Type B pancreatic cell (in vitro differentiated cells): Measurements from ENCODE around the gene PARD3. TPM values are rescaled to one million over a fixed set of nuclear protein-coding genes. Genes with fewer than 3 reads are reported as not detected.

ENCODE experiments used
- DNase-seq: peaks from one replicate; pipeline ENCODE4 v3.0.0; 2021; ENCODE audit warnings: mixed read lengths; ENCODE audit not compliant: unreplicated experiment; ENCODE audit errors: extremely low spot score
- H3K27ac Mint-ChIP-seq: 2 replicates; pipeline ENCODE4 v1.8.0; 2021; ENCODE audit warnings: mild to moderate bottlenecking, mixed read lengths
- H3K27me3 Mint-ChIP-seq: 2 replicates; pipeline ENCODE4 v1.8.0; 2021; ENCODE audit warnings: mixed read lengths
- H3K36me3 Mint-ChIP-seq: 2 replicates; pipeline ENCODE4 v1.8.0; 2021; ENCODE audit warnings: mixed read lengths
- H3K4me1 Mint-ChIP-seq: one replicate; pipeline ENCODE4 v1.8.0; 2021; ENCODE audit warnings: mixed read lengths; ENCODE audit not compliant: unreplicated experiment
- H3K4me3 Mint-ChIP-seq: 2 replicates; pipeline ENCODE4 v1.8.0; 2021; ENCODE audit warnings: mild to moderate bottlenecking, mixed read lengths
- H3K9me3 Mint-ChIP-seq: 2 replicates; pipeline ENCODE4 v1.8.0; 2021; ENCODE audit warnings: mixed read lengths
- total RNA-seq: library from RNA; stranded (reverse); gene quantifications from 2 replicates; pipeline ENCODE4 v1.2.1, GENCODE V29; 2021; ENCODE audit warnings: low replicate concordance
- TF ChIP-seq, protein P1 (sequence below): fragments of 200-600 bp; sonication (generic); conservative IDR thresholded peaks from 2 replicates; pipeline ENCODE4 v1.5.0; 2021; ENCODE audit warnings: antibody characterized with exemption, mild to moderate bottlenecking

PARD3 gene
- total RNA-seq, 1 donor from 2014 or later, result 52.3 TPM

DNA sequence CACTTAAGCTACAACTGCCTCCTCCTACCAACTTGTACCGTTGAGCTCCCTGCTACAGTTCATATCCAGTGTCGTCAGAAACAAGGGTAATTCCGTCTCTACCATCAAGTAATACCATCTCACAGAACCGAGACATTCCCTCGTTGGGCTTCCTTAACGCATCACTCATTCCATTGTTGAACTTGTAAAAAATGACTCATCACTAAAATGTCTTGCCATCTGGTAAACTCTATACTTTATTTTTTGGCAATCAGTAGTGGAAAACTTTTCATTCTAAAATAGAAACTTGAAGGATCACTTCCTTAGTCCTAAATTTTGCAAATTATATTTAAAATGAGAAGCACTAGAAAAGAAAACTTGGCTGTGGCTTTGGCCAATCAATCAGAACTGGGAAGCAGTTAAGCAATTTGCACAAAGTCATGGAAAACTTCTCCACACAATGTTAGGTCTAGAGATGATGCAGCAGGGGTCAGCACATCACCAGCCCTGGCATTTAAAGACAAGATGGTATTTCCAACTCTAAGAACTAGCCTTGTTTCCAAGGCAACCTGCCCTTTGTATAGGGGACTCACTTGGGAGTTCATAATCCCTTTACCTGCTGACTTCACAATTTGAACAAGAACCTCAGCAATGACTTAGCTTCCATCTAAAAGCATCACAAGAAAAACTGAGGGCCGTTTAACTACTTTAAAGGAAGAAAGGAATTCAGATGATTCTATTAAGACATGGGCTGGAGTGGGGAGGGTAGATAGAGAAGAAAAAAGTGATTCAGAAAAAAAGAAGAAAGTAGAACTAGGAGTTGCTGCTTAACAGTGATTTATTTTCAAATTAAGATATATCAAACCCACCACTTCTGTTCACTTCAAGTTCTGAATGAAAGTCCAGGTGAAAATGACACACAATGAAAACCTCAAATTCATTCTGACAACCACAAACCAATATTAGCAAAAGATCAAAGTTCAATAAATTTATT is 288.1 kb downstream of the PARD3 start:
- Mint-ChIP-seq H3K4me3 (peak overlapping the region; percentile 30), H3K36me3 (peaks cover 23% of the 10 kb centered on the region), H3K27me3 (no peaks in the 10 kb centered on the region), H3K27ac (peak overlapping the region; percentile 57), H3K4me1 (peaks cover 42% of the 10 kb centered on the region), H3K9me3 (peaks cover 14% of the 10 kb centered on the region)
- no peak for DNase-seq
- TF ChIP-seq, protein P1, sequence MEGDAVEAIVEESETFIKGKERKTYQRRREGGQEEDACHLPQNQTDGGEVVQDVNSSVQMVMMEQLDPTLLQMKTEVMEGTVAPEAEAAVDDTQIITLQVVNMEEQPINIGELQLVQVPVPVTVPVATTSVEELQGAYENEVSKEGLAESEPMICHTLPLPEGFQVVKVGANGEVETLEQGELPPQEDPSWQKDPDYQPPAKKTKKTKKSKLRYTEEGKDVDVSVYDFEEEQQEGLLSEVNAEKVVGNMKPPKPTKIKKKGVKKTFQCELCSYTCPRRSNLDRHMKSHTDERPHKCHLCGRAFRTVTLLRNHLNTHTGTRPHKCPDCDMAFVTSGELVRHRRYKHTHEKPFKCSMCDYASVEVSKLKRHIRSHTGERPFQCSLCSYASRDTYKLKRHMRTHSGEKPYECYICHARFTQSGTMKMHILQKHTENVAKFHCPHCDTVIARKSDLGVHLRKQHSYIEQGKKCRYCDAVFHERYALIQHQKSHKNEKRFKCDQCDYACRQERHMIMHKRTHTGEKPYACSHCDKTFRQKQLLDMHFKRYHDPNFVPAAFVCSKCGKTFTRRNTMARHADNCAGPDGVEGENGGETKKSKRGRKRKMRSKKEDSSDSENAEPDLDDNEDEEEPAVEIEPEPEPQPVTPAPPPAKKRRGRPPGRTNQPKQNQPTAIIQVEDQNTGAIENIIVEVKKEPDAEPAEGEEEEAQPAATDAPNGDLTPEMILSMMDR, result no peak

DNA sequence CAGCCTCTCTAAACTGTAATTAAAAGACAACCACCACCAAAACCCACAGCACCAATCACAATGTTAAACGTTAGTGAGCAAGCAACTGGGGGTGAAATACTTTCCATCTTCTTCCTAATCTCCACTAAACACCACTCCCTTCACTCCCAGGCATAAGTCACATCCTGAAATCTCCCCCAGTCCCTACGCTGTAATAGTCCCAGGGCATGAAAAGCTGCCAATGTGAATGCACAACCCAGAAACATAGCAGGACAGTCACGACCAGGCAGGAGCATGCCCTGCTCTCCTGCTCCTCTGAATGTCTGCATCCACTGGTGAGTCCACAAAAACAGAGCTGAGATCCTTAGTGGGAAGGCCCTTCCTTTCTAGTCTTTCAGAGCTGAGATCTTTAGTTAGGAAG is 288.9 kb downstream of the PARD3 start:
- TF ChIP-seq, protein P1, result no peak
- Mint-ChIP-seq H3K4me1 (peaks cover 46% of the 10 kb centered on the region), H3K27me3 (no peaks in the 10 kb centered on the region), H3K36me3 (peaks cover 16% of the 10 kb centered on the region), H3K9me3 (peaks cover 8% of the 10 kb centered on the region), H3K27ac (peak overlapping the region; percentile 57), H3K4me3 (no peak overlapping the region)
- DNase-seq, result no peak

DNA sequence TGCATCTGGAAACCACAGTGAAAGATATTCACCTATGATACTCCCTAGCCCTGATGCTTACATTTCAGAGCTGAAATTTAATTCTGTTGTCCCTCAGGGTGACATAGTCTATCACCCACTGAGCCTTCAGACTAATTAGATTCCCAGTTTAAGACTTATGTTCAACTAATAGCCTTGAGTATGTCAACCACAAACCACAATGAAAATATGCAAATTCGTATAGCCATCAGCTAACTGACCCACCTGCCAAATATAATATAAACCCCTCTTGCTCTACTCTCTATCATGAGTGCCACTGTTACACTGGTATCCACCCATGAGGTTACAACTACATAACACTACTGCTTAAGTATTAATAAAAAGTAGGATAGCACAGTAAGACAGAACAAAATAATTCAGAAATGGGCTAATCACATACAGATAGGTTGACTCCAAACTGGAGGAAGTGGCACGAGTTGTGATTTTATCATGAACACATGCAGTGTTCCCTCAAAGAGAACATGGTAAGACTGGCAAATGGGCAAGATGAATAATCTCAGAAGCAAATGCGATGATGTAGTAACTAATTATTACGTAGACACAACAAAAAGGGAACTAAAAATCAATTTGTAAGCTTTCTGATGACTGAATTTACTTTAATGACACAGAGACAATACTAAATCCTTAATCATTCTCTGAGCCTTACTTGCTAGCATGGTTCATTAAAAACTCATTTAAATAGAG is 290.6 kb downstream of the PARD3 start:
- Mint-ChIP-seq H3K36me3 (peaks cover 17% of the 10 kb centered on the region), H3K9me3 (peaks cover 7% of the 10 kb centered on the region), H3K4me1 (peaks cover 52% of the 10 kb centered on the region), H3K27ac (no peak overlapping the region), H3K4me3 (no peak overlapping the region), H3K27me3 (no peaks in the 10 kb centered on the region)
- TF ChIP-seq, protein P1, result no peak
- DNase-seq, result no peak

DNA sequence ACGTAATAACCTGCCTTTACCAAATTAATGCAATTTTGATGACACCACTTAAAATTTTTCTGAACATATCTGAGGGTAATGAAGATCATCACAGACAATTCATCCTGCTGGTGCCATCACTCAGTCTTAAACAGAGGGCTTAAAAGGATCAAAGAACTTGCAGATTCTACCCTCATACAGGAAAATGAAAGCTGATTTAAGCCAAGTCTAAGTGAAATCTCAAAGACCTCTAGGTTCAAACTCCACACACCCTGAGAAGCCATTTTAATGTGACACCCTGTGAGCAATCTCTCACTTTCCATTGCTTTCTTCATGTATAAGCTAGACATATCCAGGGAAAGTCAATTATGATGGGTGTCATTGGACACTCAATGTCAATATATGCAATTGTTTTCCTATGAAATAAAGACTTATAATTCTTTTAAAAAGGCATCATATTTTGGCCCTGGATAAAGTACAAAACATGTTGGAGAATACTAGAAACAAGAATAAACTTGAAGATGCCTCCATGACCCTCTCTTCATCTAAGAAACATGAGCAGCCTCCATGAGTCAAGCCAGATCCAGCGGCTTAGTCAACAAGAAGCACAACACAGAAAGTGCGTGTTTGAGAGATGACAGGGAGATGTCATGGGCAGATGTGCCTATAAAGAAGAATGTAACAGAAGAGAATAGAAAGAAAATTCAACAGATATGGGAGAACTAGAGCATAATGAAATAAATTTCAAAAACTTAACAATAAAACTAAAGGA is 291.9 kb downstream of the PARD3 start:
- H3K4me1 Mint-ChIP-seq, result peaks cover 49% of the 10 kb centered on the region
- H3K27me3 Mint-ChIP-seq, result no peaks in the 10 kb centered on the region
- no peak overlapping the region for H3K27ac Mint-ChIP-seq
- H3K36me3 Mint-ChIP-seq, result peaks cover 9% of the 10 kb centered on the region
- no peak overlapping the region for H3K4me3 Mint-ChIP-seq
- DNase-seq, result no peak
- TF ChIP-seq, protein P1, result no peak
- H3K9me3 Mint-ChIP-seq, result peaks cover 2% of the 10 kb centered on the region

DNA sequence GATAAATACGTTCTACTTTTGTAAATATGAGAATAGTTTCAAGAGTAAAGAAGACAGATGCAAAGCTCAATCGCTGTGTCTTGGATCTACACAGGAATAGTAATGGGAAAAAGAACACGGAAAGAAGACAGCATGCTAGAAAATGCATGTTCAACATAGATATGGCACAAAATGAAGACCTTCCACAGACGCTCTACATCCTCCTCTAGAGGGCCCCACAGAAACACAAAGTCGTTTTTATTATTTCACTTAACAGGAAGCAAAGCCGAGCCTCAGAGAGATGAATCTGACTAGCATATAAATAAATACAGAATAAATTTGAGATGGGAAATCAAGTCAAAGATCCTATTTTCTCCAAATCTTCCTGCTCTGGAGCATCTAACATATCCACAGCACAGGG is 292.6 kb downstream of the PARD3 start:
- Mint-ChIP-seq H3K36me3 (peaks cover 11% of the 10 kb centered on the region), H3K4me3 (no peak overlapping the region), H3K27ac (no peak overlapping the region), H3K4me1 (peaks cover 44% of the 10 kb centered on the region), H3K27me3 (no peaks in the 10 kb centered on the region), H3K9me3 (peaks cover 2% of the 10 kb centered on the region)
- DNase-seq, result no peak
- TF ChIP-seq, protein P1, result peak; percentile 38
